IMR-90 (cell line): ENCODE data around the gene PPP1CA. TPM values are rescaled to one million over a fixed set of nuclear protein-coding genes. Genes with fewer than 3 reads are reported as not detected.

Experiments
- ATAC-seq: fragments of 200-7000 bp; cut with Tn5 transposase; 2 replicates; pipeline ENCODE4 v1.9.1; 2020; ENCODE audit warnings: low read depth, mild to moderate bottlenecking, moderate library complexity
- BruUV-seq: library from RNA; stranded (reverse); fragments of 400-500 nt; replicated peaks from 2 replicates; lab custom pipeline; 2021; lab: Mats Ljungman, UMichigan
- CTCF ChIA-PET: fragments of 300-600 bp; formaldehyde crosslinking; extraction: SDS; loops from one replicate; lab custom pipeline; 2021; ENCODE audit warnings: antibody characterized with exemption; lab: Yijun Ruan, JAX
- POLR2A ChIA-PET: fragments of 300-600 bp; sonication (Branson Sonifier 250); formaldehyde crosslinking; loops from one replicate; lab custom pipeline; 2022; ENCODE audit warnings: antibody characterized with exemption; ENCODE audit not compliant: unreplicated experiment; lab: Charles Lee
- DNase-seq: peaks from one replicate; pipeline ENCODE4 v3.0.0; 2013
- H2AFZ ChIP-seq: replicated peaks from 2 replicates; pipeline ENCODE3; 2013; ENCODE audit warnings: low read length, mild to moderate bottlenecking; ENCODE audit not compliant: poor library complexity
- H2AK5ac ChIP-seq: 2 replicates; pipeline ENCODE4 v1.6.1; 2013; ENCODE audit warnings: low read depth, low read length, inconsistent platforms
- H2AK9ac ChIP-seq: replicated peaks from 2 replicates; pipeline ENCODE3; 2013; ENCODE audit warnings: mild to moderate bottlenecking, low read depth, low read length, moderate library complexity; ENCODE audit not compliant: poor library complexity
- H2BK120ac ChIP-seq: 2 replicates; pipeline ENCODE4 v1.6.1; 2013; ENCODE audit warnings: low read depth, low read length, inconsistent platforms
- H2BK15ac ChIP-seq: 3 replicates; pipeline ENCODE4 v1.6.1; 2013; ENCODE audit warnings: low read depth, low read length, inconsistent platforms
- H2BK20ac ChIP-seq: 2 replicates; pipeline ENCODE4 v1.6.1; 2013; ENCODE audit warnings: low read depth, mild to moderate bottlenecking, inconsistent platforms, low read length, moderate library complexity
- H2BK5ac ChIP-seq: 2 replicates; pipeline ENCODE4 v1.6.1; 2013; ENCODE audit warnings: mild to moderate bottlenecking, low read depth, low read length, inconsistent platforms; ENCODE audit not compliant: poor library complexity, severe bottlenecking
- H3K14ac ChIP-seq: replicated peaks from 2 replicates; pipeline ENCODE4 v1.6.1; 2013; ENCODE audit warnings: low read depth, low read length, inconsistent platforms
- H3K18ac ChIP-seq: 2 replicates; pipeline ENCODE4 v1.6.1; 2013; ENCODE audit warnings: low read depth, low read length, control low read depth
- H3K23ac ChIP-seq: 2 replicates; pipeline ENCODE4 v1.6.1; 2013; ENCODE audit warnings: low read depth, low read length, inconsistent platforms
- H3K27ac ChIP-seq: 2 replicates; pipeline ENCODE4 v1.5.1; 2013; ENCODE audit warnings: mild to moderate bottlenecking, control low read depth, low read length; ENCODE audit not compliant: insufficient read depth
- H3K27me3 ChIP-seq: 2 replicates; pipeline ENCODE4 v1.6.1; 2013; ENCODE audit warnings: low read length; ENCODE audit not compliant: control insufficient read depth, insufficient read depth
- H3K36me3 ChIP-seq: 2 replicates; pipeline ENCODE4 v1.6.1; 2013; ENCODE audit warnings: low read length, mixed read lengths; ENCODE audit not compliant: control insufficient read depth, insufficient read depth
- H3K4ac ChIP-seq: 2 replicates; pipeline ENCODE4 v1.6.1; 2013; ENCODE audit warnings: low read depth, low read length, inconsistent platforms
- H3K4me1 ChIP-seq: 2 replicates; pipeline ENCODE4 v1.6.1; 2013; ENCODE audit warnings: low read length, mixed read lengths; ENCODE audit not compliant: control insufficient read depth, insufficient read depth
- H3K4me2 ChIP-seq: 2 replicates; pipeline ENCODE4 v1.6.1; 2013; ENCODE audit warnings: low read depth, mild to moderate bottlenecking, control low read depth, low read length, moderate library complexity
- H3K4me3 ChIP-seq: 2 replicates; pipeline ENCODE4 v1.5.1; 2013; ENCODE audit warnings: low read depth, mild to moderate bottlenecking, control low read depth, low read length, moderate library complexity; ENCODE audit not compliant: insufficient read depth
- H3K56ac ChIP-seq: 2 replicates; pipeline ENCODE4 v1.6.1; 2013; ENCODE audit warnings: low read length, inconsistent platforms; ENCODE audit not compliant: insufficient read depth; ENCODE audit errors: extremely low read depth
- H3K79me1 ChIP-seq, 2 experiments: 2 replicates each; pipeline ENCODE4 v1.6.1; 2013; ENCODE audit warnings: low read length in 2 of 2, inconsistent platforms in 1 of 2, low read depth in 1 of 2
- H3K9ac ChIP-seq: 2 replicates; pipeline ENCODE4 v1.6.1; 2013; ENCODE audit warnings: low read depth, low read length, control low read depth
- H3K9me1 ChIP-seq: 2 replicates; pipeline ENCODE4 v1.6.1; 2013; ENCODE audit warnings: low read length, inconsistent platforms; ENCODE audit not compliant: insufficient read depth
- H3K9me3 ChIP-seq: 2 replicates; pipeline ENCODE4 v1.6.1; 2013; ENCODE audit warnings: low read length; ENCODE audit not compliant: control insufficient read depth, insufficient read depth
- H4K20me1 ChIP-seq: 2 replicates; pipeline ENCODE4 v1.6.1; 2013; ENCODE audit warnings: low read length, inconsistent platforms; ENCODE audit not compliant: insufficient read depth
- H4K5ac ChIP-seq: 2 replicates; pipeline ENCODE4 v1.6.1; 2013; ENCODE audit warnings: mild to moderate bottlenecking, low read depth, low read length, control low read depth
- H4K8ac ChIP-seq, 2 experiments: 2 replicates each; pipeline ENCODE4 v1.6.1; 2013; ENCODE audit warnings: low read depth in 2 of 2, low read length in 2 of 2, control low read depth in 1 of 2, inconsistent platforms in 1 of 2
- H4K91ac ChIP-seq: 2 replicates; pipeline ENCODE4 v1.6.1; 2013; ENCODE audit warnings: low read depth, low read length, inconsistent platforms; ENCODE audit not compliant: insufficient read depth
- CEBPB ChIP-seq: IDR thresholded peaks from 2 replicates; pipeline ENCODE4 v1.6.1; 2012; ENCODE audit warnings: low read depth, low read length, improper control_type of control experiment
- ELK1 ChIP-seq: fragments of 150-350 bp; IDR thresholded peaks from 2 replicates; pipeline ENCODE4 v1.6.1; 2016; ENCODE audit warnings: low read depth, mild to moderate bottlenecking, low read length, moderate library complexity, borderline replicate concordance
- MAZ ChIP-seq: IDR thresholded peaks from 2 replicates; pipeline ENCODE4 v1.6.1; 2012; ENCODE audit warnings: low read depth, mild to moderate bottlenecking, low read length, improper control_type of control experiment, moderate library complexity, borderline replicate concordance
- NFE2L2 ChIP-seq: fragments of 150-350 bp; IDR thresholded peaks from 2 replicates; pipeline ENCODE4 v1.6.1; 2016; ENCODE audit warnings: low read depth, mild to moderate bottlenecking, low read length
- RAD21 ChIP-seq: IDR thresholded peaks from 2 replicates; pipeline ENCODE4 v1.6.1; 2012; ENCODE audit warnings: low read length, improper control_type of control experiment
- RFX5 ChIP-seq: IDR thresholded peaks from 2 replicates; pipeline ENCODE4 v1.8.0; 2012; ENCODE audit warnings: low read depth, mild to moderate bottlenecking, low read length, moderate library complexity
- SMC3 ChIP-seq: fragments of 150-350 bp; IDR thresholded peaks from 2 replicates; pipeline ENCODE4 v1.6.1; 2016; ENCODE audit warnings: low read depth, mild to moderate bottlenecking, antibody characterized with exemption, low read length, moderate library complexity
- WGBS, 2 experiments: methylation state at CpG; one replicate each; pipeline versions ENCODE4 v1.1.5 to v1.1.7; 2013; ENCODE audit warnings: missing lambda C conversion rate in 2 of 2; ENCODE audit not compliant: insufficient read length in 1 of 2; ENCODE audit errors: extremely low coverage in 2 of 2; 5-methylcytosine and 5-hydroxymethylcytosine counted together
- dilution Hi-C: fragments of 300-500 bp; cut with HindIII; formaldehyde crosslinking; loops from one replicate; pipeline ENCODE4 v1.14.3; 2018; ENCODE audit warnings: low sequenced_read_pairs; ENCODE audit not compliant: unreplicated experiment
- in situ Hi-C: fragments of 300-500 bp; cut with MboI; formaldehyde crosslinking; loops from 3 replicates; pipeline ENCODE4 v1.14.3; 2019; ENCODE audit warnings: low sequenced_read_pairs, inconsistent platforms, mixed read lengths
- intact Hi-C: fragments of 100-400 bp; cut with micrococcal nuclease; formaldehyde crosslinking; loops from 2 replicates; pipeline ENCODE4 v1.10.0; 2022
- microRNA-seq, 2 experiments: library from miRNA; stranded (forward) in 1 of 2; unstranded in 1 of 2; fragments of 10-50 nt in 1 of 2; fragments of <30 nt in 1 of 2; gene quantifications in 1 of 2; microRNA quantifications in 1 of 2; one replicate each; pipeline versions ENCODE3 to v1.1.0; 2013 to 2020; ENCODE audit not compliant: insufficient read depth in 1 of 2, insufficient read length in 1 of 2, unreplicated experiment in 1 of 2
- polyA plus RNA-seq, 3 experiments: library from polyadenylated mRNA; depleted of rRNA; stranded (reverse); fragments of >200 nt; gene quantifications; 2 replicates each; pipeline ENCODE4 v1.2.3, GENCODE V29; 2012; ENCODE audit warnings: low replicate concordance in 1 of 3
- small RNA-seq, 5 experiments: library from RNA; depleted of rRNA; stranded (forward); fragments of <200 nt; gene quantifications; one replicate each; pipeline ENCODE3, GENCODE V24; 2012
- total RNA-seq: library from RNA; depleted of rRNA; stranded (reverse); fragments of >200 nt; gene quantifications from 2 replicates; pipeline ENCODE4 v1.2.3, GENCODE V29; 2012; rRNA removed

Gene PPP1CA
- total and polyA plus RNA-seq, 2 of the 4 experiments (the other 2 are of a cell fraction), result 228 to 313 TPM

GRCh38 chr11:67349036-67349435, 52.6 kb downstream of the PPP1CA start:
- Histone ChIP-seq H3K4me1 (peaks cover 11% of the 10 kb centered on the region), H3K18ac (no peak overlapping the region), H3K4ac (no peak overlapping the region), H3K14ac (no peak overlapping the region), H3K56ac (no peak overlapping the region), H3K27ac (no peak overlapping the region), H3K9me3 (no peaks in the 10 kb centered on the region), H3K4me3 (no peak overlapping the region), H2BK120ac (no peak overlapping the region), H3K9ac (no peak overlapping the region), H4K5ac (no peak overlapping the region), H2AFZ (no peak overlapping the region), H4K20me1 (peaks cover 3% of the 10 kb centered on the region; the same call in 1 of the 2 replicates), H2BK20ac (no peak overlapping the region), H3K4me2 (no peak overlapping the region), H2AK9ac (no peak overlapping the region), H3K27me3 (no peaks in the 10 kb centered on the region), H3K9me1 (peaks cover 6% of the 10 kb centered on the region), H4K8ac (no peak overlapping the region), H4K91ac (no peak overlapping the region), H3K23ac (no peak overlapping the region), H2AK5ac (no peak overlapping the region), H3K79me1 (peaks cover 0 to 21% of the 10 kb centered on the region in 2 experiments; a peak in 2 of 4 replicates), H2BK5ac (no peak overlapping the region), H2BK15ac (no peak overlapping the region), H3K36me3 (peaks cover 3% of the 10 kb centered on the region; the same call in 1 of the 2 replicates)
- dilution Hi-C loops, result no loop called here
- in situ Hi-C loops, result no loop called here
- ATAC-seq (no peak), DNase-seq (no peak)
- TF ChIP-seq CEBPB (no peak), ELK1 (no peak), SMC3 (no peak), NFE2L2 (no peak), RAD21 (no peak), MAZ (no peak), RFX5 (no peak)
- ChIA-PET POLR2A (interaction anchor here (0.5 to 0.8 kb wide), 4 partner anchors 11 to 345 kb away, joined by 4 to 20 read pairs (median 8); partner anchors contain the start of gene CLCF1), CTCF (interaction anchor here (10.1 kb wide), 1 partner anchor 30 kb away, joined by 128 read pairs; no protein-coding TSS in a partner anchor)
- 79% methylated on average over 4 of the region's 5 CpGs; no CpG with 5 or more reads in 1 of the 2 experiments for WGBS, 2 experiments
- no TSS peak for BruUV-seq
- intact Hi-C loops, result no loop called here

Small RNA genes within 50 kb of the gene (microRNA-seq; reads per million reads assigned to microRNA genes)
- gene RN7SKP239 (ENCODE audit: insufficient read depth, insufficient read length) (not detected), gene RNU6-1238P (ENCODE audit: insufficient read depth, insufficient read length) (not detected)

Small RNA genes within 50 kb of the gene (small RNA-seq; reads per million reads assigned to genes)
- gene RN7SKP239 (0 reads per million in 5 experiments), gene RNU6-1238P (0 to 0.08 (median 0) reads per million in 5 experiments)

Other genes starting within 250 kb of the PPP1CA start
- 23.9 and 26.7 TPM in 2 replicates for gene GRK2, start 135.4 kb downstream of the PPP1CA start, total RNA-seq
- 41.8 and 45.8 TPM in 2 replicates for gene GRK2, start 135.4 kb downstream of the PPP1CA start, polyA plus RNA-seq (2012; rRNA removed)
- gene ANKRD13D, start 112.6 kb downstream of the PPP1CA start, total RNA-seq, result 7.3 and 8.1 TPM in 2 replicates
- 38.4 and 44.0 TPM in 2 replicates for gene ANKRD13D, start 112.6 kb downstream of the PPP1CA start, polyA plus RNA-seq (2012; rRNA removed)
- gene SSH3, start 98.3 kb downstream of the PPP1CA start, total RNA-seq, result 7.3 and 7.8 TPM in 2 replicates
- gene SSH3, start 98.3 kb downstream of the PPP1CA start, polyA plus RNA-seq (2012; rRNA removed), result 26.7 and 29.2 TPM in 2 replicates
- 40.8 and 46.4 TPM in 2 replicates for gene POLD4, start 48.3 kb downstream of the PPP1CA start, total RNA-seq
- 133 and 152 TPM in 2 replicates for gene POLD4, start 48.3 kb downstream of the PPP1CA start, polyA plus RNA-seq (2012; rRNA removed)
- gene CLCF1, start 28.3 kb downstream of the PPP1CA start, total RNA-seq, result 5.0 and 5.6 TPM in 2 replicates
- gene CLCF1, start 28.3 kb downstream of the PPP1CA start, polyA plus RNA-seq (2012; rRNA removed), result 27.8 and 34.4 TPM in 2 replicates
- gene RAD9A, start 9.9 kb downstream of the PPP1CA start, total RNA-seq, result 1.9 and 2.0 TPM in 2 replicates
- gene RAD9A, start 9.9 kb downstream of the PPP1CA start, polyA plus RNA-seq (2012; rRNA removed), result 10.3 and 12.6 TPM in 2 replicates
- under 0.01 and 0.18 TPM in 2 replicates for gene TBC1D10C, start 2.2 kb upstream of the PPP1CA start, total RNA-seq
- 0.07 and 0.11 TPM in 2 replicates for gene TBC1D10C, start 2.2 kb upstream of the PPP1CA start, polyA plus RNA-seq (2012; rRNA removed)
- under 0.01 TPM in 2 replicates for gene CARNS1, start 13.8 kb upstream of the PPP1CA start, total RNA-seq
- gene CARNS1, start 13.8 kb upstream of the PPP1CA start, polyA plus RNA-seq (2012; rRNA removed), result 0.23 and 0.32 TPM in 2 replicates
- gene RPS6KB2, start 26.6 kb upstream of the PPP1CA start, total RNA-seq, result 47.8 and 58.4 TPM in 2 replicates
- gene RPS6KB2, start 26.6 kb upstream of the PPP1CA start, polyA plus RNA-seq (2012; rRNA removed), result 50.7 and 55.3 TPM in 2 replicates
- not detected in 2 replicates for gene PTPRCAP, start 35.8 kb upstream of the PPP1CA start, total RNA-seq
- 0.14 and 0.24 TPM in 2 replicates for gene PTPRCAP, start 35.8 kb upstream of the PPP1CA start, polyA plus RNA-seq (2012; rRNA removed)
- 76.4 and 79.4 TPM in 2 replicates for gene CORO1B, start 41.6 kb upstream of the PPP1CA start, total RNA-seq
- 138 and 151 TPM in 2 replicates for gene CORO1B, start 41.6 kb upstream of the PPP1CA start, polyA plus RNA-seq (2012; rRNA removed)
- not detected in 2 replicates for gene GPR152, start 50.9 kb upstream of the PPP1CA start, total RNA-seq
- not detected in 2 replicates for gene GPR152, start 50.9 kb upstream of the PPP1CA start, polyA plus RNA-seq (2012; rRNA removed)
- not detected in 2 replicates for gene CABP4, start 53.5 kb upstream of the PPP1CA start, total RNA-seq
- gene CABP4, start 53.5 kb upstream of the PPP1CA start, polyA plus RNA-seq (2012; rRNA removed), result not detected in 2 replicates
- gene TMEM134, start 67.4 kb upstream of the PPP1CA start, total RNA-seq, result 12.5 and 18.9 TPM in 2 replicates
- 55.0 and 64.4 TPM in 2 replicates for gene TMEM134, start 67.4 kb upstream of the PPP1CA start, polyA plus RNA-seq (2012; rRNA removed)
- 91.4 and 95.5 TPM in 2 replicates for gene AIP, start 81.2 kb upstream of the PPP1CA start, total RNA-seq
- 122 and 130 TPM in 2 replicates for gene AIP, start 81.2 kb upstream of the PPP1CA start, polyA plus RNA-seq (2012; rRNA removed)
- 4.7 and 5.0 TPM in 2 replicates for gene PITPNM1, start 103.5 kb upstream of the PPP1CA start, total RNA-seq
- gene PITPNM1, start 103.5 kb upstream of the PPP1CA start, polyA plus RNA-seq (2012; rRNA removed), result 15.4 and 18.3 TPM in 2 replicates
- gene CDK2AP2, start 106.3 kb upstream of the PPP1CA start, total RNA-seq, result 8.1 and 9.2 TPM in 2 replicates
- 44.7 and 49.8 TPM in 2 replicates for gene CDK2AP2, start 106.3 kb upstream of the PPP1CA start, polyA plus RNA-seq (2012; rRNA removed)
- not detected in 2 replicates for gene CABP2, start 121.6 kb upstream of the PPP1CA start, total RNA-seq
- not detected in 2 replicates for gene CABP2, start 121.6 kb upstream of the PPP1CA start, polyA plus RNA-seq (2012; rRNA removed)
- gene GSTP1, start 182.0 kb upstream of the PPP1CA start, total RNA-seq, result 947 and 1,000 TPM in 2 replicates
- gene GSTP1, start 182.0 kb upstream of the PPP1CA start, polyA plus RNA-seq (2012; rRNA removed), result 1,539 and 1,653 TPM in 2 replicates
- 119 and 120 TPM in 2 replicates for gene NDUFV1, start 205.1 kb upstream of the PPP1CA start, total RNA-seq
- gene NDUFV1, start 205.1 kb upstream of the PPP1CA start, polyA plus RNA-seq (2012; rRNA removed), result 133 and 148 TPM in 2 replicates
- 0.83 and 1.4 TPM in 2 replicates for gene NUDT8, start 228.1 kb upstream of the PPP1CA start, total RNA-seq
- gene NUDT8, start 228.1 kb upstream of the PPP1CA start, polyA plus RNA-seq (2012; rRNA removed), result 2.5 and 3.2 TPM in 2 replicates
- gene TBX10, start 237.9 kb upstream of the PPP1CA start, total RNA-seq, result not detected in 2 replicates
- gene TBX10, start 237.9 kb upstream of the PPP1CA start, polyA plus RNA-seq (2012; rRNA removed), result not detected in 2 replicates
- not detected in 2 replicates for gene ACY3, start 248.9 kb upstream of the PPP1CA start, total RNA-seq
- not detected in 2 replicates for gene ACY3, start 248.9 kb upstream of the PPP1CA start, polyA plus RNA-seq (2012; rRNA removed)